ENCODE measurements around the gene NUFIP1.

GRCh38 chr13:44908266-44908665, 81.0 kb downstream of the NUFIP1 start:
- TF ChIP-seq CTCF (IDR thresholded peaks at IDR 0.05; ENCODE audit: low read length) (no peak), EZH2 (optimal IDR thresholded peaks at IDR 0.05; ENCODE audit: low read depth, low read length) (no peak), EZH2phosphoT487 (IDR thresholded peaks at IDR 0.05; ENCODE audit: low read length) (no peak)
